SK-N-MC (cell line): ENCODE measurements around the gene SLC25A36.

Experiments used
- DNase-seq: peaks from one replicate; pipeline ENCODE4 v3.0.0-alpha.2; 2011; ENCODE audit warnings: low read depth, low spot score
- H3K27ac ChIP-seq: fragments of 200-600 bp; sonication (generic); 2 replicates; pipeline ENCODE4 v1.5.1; 2016; ENCODE audit warnings: mixed run types
- H3K36me3 ChIP-seq: fragments of 200-600 bp; sonication (generic); 2 replicates; pipeline ENCODE4 v1.6.1; 2017; ENCODE audit warnings: antibody characterized with exemption, low read length, mixed read lengths; ENCODE audit not compliant: insufficient read depth
- H3K4me3 ChIP-seq: fragments of 200-600 bp; sonication (generic); 2 replicates; pipeline ENCODE4 v1.5.1; 2016
- H3K9ac ChIP-seq: fragments of 200-600 bp; sonication (generic); 2 replicates; pipeline ENCODE4 v1.8.0; 2017; ENCODE audit warnings: mixed run types, mixed read lengths; ENCODE audit not compliant: insufficient read length
- H3K9me3 ChIP-seq: fragments of 200-600 bp; sonication (generic); 2 replicates; pipeline ENCODE4 v1.6.1; 2017; ENCODE audit warnings: low read depth, mild to moderate bottlenecking, antibody characterized with exemption, low read length, moderate library complexity, mixed read lengths
- EZH2 ChIP-seq: fragments of 200-600 bp; sonication (generic); IDR thresholded peaks from one replicate; pipeline ENCODE4 v1.6.1; 2017; ENCODE audit warnings: antibody characterized with exemption
- FOXP2 ChIP-seq: optimal IDR thresholded peaks from 2 replicates; pipeline ENCODE3; 2011; ENCODE audit warnings: mild to moderate bottlenecking, moderate library complexity; ENCODE audit not compliant: insufficient read depth; ENCODE audit errors: extremely low read length, control extremely low read depth
- POLR2AphosphoS5 ChIP-seq: IDR thresholded peaks from 2 replicates; pipeline ENCODE4 v1.6.1; 2012; ENCODE audit warnings: mild to moderate bottlenecking, low read depth, low read length, borderline replicate concordance

Gene SLC25A36

DNA sequence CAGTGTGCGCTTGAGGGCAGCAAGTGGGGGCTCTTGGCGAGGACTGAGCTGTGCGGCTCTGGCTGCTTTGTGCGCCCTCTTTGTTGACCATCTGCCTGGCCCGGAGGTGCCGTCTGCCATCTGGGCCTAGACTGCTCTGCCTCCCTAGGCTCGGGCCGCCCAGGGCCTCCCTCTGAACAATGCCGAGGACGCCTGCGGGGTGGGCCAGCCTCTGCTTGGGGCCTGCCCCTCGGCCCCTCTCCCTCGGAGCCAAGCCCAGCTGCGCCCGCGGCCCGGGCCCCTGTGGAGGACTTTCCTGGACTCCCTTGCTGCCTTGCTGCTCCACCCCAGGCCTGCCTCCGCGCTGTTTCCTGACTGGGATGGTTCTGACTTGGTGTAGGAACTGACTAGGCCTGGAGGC, 77.6 kb downstream of the SLC25A36 start:
- TF ChIP-seq FOXP2 (no peak), EZH2 (no peak), POLR2AphosphoS5 (no peak)
- no peaks in the 10 kb centered on the region for H3K9me3 ChIP-seq
- DNase-seq, result no peak
- no peak overlapping the region for H3K9ac ChIP-seq
- H3K27ac ChIP-seq, result no peak overlapping the region
- H3K4me3 ChIP-seq, result no peak overlapping the region
- H3K36me3 ChIP-seq, result no peaks in the 10 kb centered on the region

DNA sequence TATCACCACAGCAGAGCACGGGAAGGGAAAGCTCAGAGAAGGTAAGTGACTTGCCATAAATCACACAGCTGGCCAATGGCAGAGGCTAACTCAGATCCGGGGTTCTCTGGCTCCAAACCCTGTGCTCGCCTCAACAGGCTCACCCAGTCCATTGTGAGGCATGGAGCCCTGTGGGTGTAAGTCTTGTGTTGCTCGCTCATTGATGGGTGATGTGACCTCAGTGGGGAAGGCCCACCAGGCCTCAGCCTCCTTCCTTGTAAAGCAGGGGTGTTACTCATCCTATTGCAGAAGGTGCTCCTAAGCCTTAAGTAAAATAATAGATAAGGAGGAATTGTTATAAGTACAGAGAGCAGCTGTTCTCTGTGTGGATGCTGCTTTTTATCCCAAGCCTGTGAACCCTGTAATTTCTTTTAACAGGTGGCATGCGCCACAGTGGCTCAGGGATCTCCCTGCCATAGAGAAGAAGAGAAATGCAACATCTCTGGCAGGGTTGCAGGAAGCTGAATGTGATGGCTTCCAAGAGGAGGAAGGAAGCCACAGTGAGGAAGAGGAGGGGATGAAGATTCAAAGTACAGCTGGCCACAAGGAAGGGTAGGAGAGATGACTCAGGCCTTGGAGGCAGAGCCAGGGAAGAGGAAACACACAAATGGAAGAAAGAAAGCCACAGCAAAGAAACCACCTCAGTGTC, 78.7 kb downstream of the SLC25A36 start:
- Histone ChIP-seq H3K36me3 (no peaks in the 10 kb centered on the region), H3K27ac (no peak overlapping the region), H3K9ac (no peak overlapping the region), H3K4me3 (no peak overlapping the region), H3K9me3 (no peaks in the 10 kb centered on the region)
- no peak for DNase-seq
- no peak for TF ChIP-seq FOXP2
- TF ChIP-seq EZH2, result no peak

DNA sequence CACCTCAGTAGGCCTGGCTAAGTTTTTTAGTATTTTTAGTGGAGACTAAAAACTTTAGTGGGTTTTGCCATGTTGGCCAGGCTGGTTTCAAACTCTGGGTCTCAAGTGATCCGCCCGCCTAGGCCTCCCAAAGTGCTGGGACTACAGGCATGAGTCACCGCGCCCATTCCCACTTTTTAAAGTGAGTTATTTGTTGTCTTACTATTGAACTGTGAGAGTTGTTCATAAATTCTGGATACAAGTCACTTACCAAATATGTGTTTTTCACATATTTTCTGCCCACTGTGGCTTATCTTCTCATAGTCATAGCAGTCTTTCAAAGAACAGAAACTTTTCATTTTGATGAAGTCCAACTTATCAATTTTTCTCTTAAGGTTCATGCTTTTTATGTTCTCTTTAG, 79.6 kb downstream of the SLC25A36 start:
- H3K36me3 ChIP-seq, result no peaks in the 10 kb centered on the region
- TF ChIP-seq EZH2 (no peak), FOXP2 (no peak), POLR2AphosphoS5 (no peak)
- DNase-seq, result no peak
- H3K9ac ChIP-seq, result no peak overlapping the region
- no peaks in the 10 kb centered on the region for H3K9me3 ChIP-seq
- no peak overlapping the region for H3K27ac ChIP-seq
- H3K4me3 ChIP-seq, result no peak overlapping the region
